Measurements from ENCODE around the gene VRK2.
"Not testable (repeated sequence)": the region's sequence is repeated elsewhere in the genome, so short reads cannot be mapped to it uniquely, and the experiment has no call there.

VRK2 gene

GRCh38 chr2:58055033-58055786 lies 8.6 kb downstream of the VRK2 start:
- DNase-seq, result no peak

- DNase-seq, result peak in 2 of 4 experiments; percentile 23 to 25
These were observed 9.7 kb downstream of the VRK2 start for GRCh38 chr2:58056192-58056916.

GRCh38 chr2:58057707-58058530 lies 11.3 kb downstream of the VRK2 start:
- no peak for DNase-seq

- no peak for DNase-seq
These were observed 17.0 kb downstream of the VRK2 start for GRCh38 chr2:58063641-58064040.

- DNase-seq, result no peak
These were observed 17.5 kb downstream of the VRK2 start for GRCh38 chr2:58064086-58064485.

- no peak for DNase-seq
These were observed 18.6 kb downstream of the VRK2 start for GRCh38 chr2:58065248-58065647.

GRCh38 chr2:58067001-58067400 lies 20.4 kb downstream of the VRK2 start:
- DNase-seq, result no peak

GRCh38 chr2:58070765-58071164 lies 24.2 kb downstream of the VRK2 start:
- no peak for DNase-seq

GRCh38 chr2:58072102-58072501 lies 25.5 kb downstream of the VRK2 start:
- DNase-seq, result no peak

- DNase-seq, result no peak
These were observed 26.4 kb downstream of the VRK2 start for GRCh38 chr2:58073008-58073407.

- no peak for DNase-seq
These were observed 27.1 kb downstream of the VRK2 start for GRCh38 chr2:58073751-58074150.

- DNase-seq, result no peak
These were observed 34.4 kb downstream of the VRK2 start for GRCh38 chr2:58081000-58081399.

GRCh38 chr2:58089081-58089480 lies 42.5 kb downstream of the VRK2 start:
- no peak for DNase-seq

- not testable (repeated sequence) for DNase-seq
These were observed 46.2 kb downstream of the VRK2 start for GRCh38 chr2:58092772-58093171.

GRCh38 chr2:58097025-58097424 lies 50.4 kb downstream of the VRK2 start:
- DNase-seq, result no peak

GRCh38 chr2:58098254-58099095 lies 51.9 kb downstream of the VRK2 start:
- no peak for DNase-seq

GRCh38 chr2:58099096-58099769 lies 52.6 kb downstream of the VRK2 start:
- no peak for DNase-seq

GRCh38 chr2:58101500-58101899 lies 54.9 kb downstream of the VRK2 start:
- DNase-seq, result no peak

GRCh38 chr2:58106896-58107295 lies 60.3 kb downstream of the VRK2 start:
- no peak for DNase-seq

- DNase-seq, result peak; percentile 86 to 98 (median 91)
These were observed 61.5 kb downstream of the VRK2 start for GRCh38 chr2:58107803-58108710.

GRCh38 chr2:58109481-58109880 lies 62.9 kb downstream of the VRK2 start:
- DNase-seq, result peak in 1 of 4 experiments; percentile 21

All from suppressor macrophage (primary cell).